ENCODE results near the gene GAMT. TPM values are rescaled to one million over a fixed set of nuclear protein-coding genes. Genes with fewer than 3 reads are reported as not detected.

Gene GAMT
- total RNA-seq, 1 experiment from 2014 or later, result 27.3 TPM

DNA sequence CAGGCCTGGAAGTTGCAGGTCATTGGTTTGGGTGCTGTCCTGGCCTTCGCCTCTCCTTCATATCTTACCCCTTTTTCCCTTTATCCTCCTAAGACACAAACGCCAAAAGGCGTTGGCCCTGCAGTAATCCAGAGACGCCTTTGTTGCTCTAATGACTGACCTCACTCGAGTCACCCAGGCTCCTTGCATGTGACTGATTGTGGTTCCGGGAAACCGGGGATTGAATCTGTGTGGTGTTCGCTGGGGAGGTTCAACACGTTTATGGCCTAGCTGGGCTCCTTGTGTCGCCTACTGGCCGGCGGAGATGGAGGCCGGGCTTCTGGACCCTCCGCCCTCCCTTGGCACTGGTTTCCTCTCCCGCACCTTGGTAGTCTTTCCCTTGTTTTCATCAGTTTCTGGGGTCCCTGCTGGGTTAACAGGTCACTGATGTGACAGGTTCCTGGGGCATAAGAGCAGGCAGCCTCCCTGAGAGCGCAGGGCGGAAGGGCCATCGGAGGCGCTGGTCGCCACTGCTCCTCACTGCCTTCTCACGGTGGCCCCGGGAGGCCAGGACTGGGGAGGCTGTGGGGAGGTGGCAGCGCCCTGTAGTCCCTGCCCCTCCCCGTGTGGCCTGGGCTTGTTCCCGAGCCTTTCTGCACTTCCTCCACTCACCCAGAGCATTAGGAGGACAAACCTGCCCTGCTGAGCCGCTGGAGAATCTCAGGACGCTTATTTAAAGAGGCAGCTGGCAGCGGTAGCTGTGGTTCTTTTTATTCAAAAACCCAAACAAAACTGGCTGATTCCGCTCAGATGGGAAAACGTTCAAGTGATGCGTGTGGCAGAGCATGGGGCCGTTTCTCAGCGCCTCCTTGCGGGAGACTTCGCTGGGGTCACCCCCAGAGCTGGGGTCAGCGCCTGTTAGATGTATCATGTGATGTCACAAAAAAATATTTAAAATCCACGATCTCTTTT lies 35.7 kb downstream of the GAMT start:
- no peaks in the 10 kb centered on the region for H3K36me3 ChIP-seq (ENCODE audit: low read depth)
- H3K9me3 ChIP-seq (ENCODE audit: insufficient read depth, low read depth), result no peaks in the 10 kb centered on the region
- no peak for DNase-seq
- no peaks in the 10 kb centered on the region for H3K9me2 ChIP-seq (ENCODE audit: insufficient read depth)
- H4K20me1 ChIP-seq (ENCODE audit: insufficient read depth), result no peaks in the 10 kb centered on the region
- no peak overlapping the region for H2AFZ ChIP-seq
- intact Hi-C loops (cut with micrococcal nuclease; ENCODE audit: unreplicated experiment), result no loop called here
- H3F3A ChIP-seq (ENCODE audit: insufficient read depth, low read depth), result no peaks in the 10 kb centered on the region
- no peak overlapping the region for H3K4me3 ChIP-seq
- CTCF ChIA-PET, result no interaction called here
- H3K27me3 ChIP-seq (ENCODE audit: insufficient read depth, low read depth), result no peaks in the 10 kb centered on the region
- TF ChIP-seq EZH2 (IDR thresholded peaks at IDR 0.05; ENCODE audit: low read depth) (no peak), CTCF (conservative IDR thresholded peaks at IDR 0.05) (no peak)
- no TSS peak for BruUV-seq (replicated peaks)
- H3K79me2 ChIP-seq (ENCODE audit: low read depth), result no peaks in the 10 kb centered on the region
- H3K4me1 ChIP-seq (replicated peaks; ENCODE audit: insufficient read depth), result no peaks in the 10 kb centered on the region
- POLR2A ChIA-PET (ENCODE audit: unreplicated experiment), result no interaction called here
- no peak overlapping the region for H3K27ac ChIP-seq
- H3K4me2 ChIP-seq, result no peak overlapping the region

GRCh38 chr19:1364070-1364704 lies 37.2 kb downstream of the GAMT start:
- no peak overlapping the region for H3K4me3 ChIP-seq
- no peaks in the 10 kb centered on the region for H4K20me1 ChIP-seq (ENCODE audit: insufficient read depth)
- no peak for DNase-seq
- POLR2A ChIA-PET (ENCODE audit: unreplicated experiment), result no interaction called here
- H3K4me2 ChIP-seq, result no peak overlapping the region
- TF ChIP-seq CTCF (conservative IDR thresholded peaks at IDR 0.05) (0 out of 2 replicates have a peak, but pooled peaks have one; percentile 33), EZH2 (IDR thresholded peaks at IDR 0.05; ENCODE audit: low read depth) (no peak)
- intact Hi-C loops (cut with micrococcal nuclease; ENCODE audit: unreplicated experiment), result no loop called here
- H3K4me1 ChIP-seq (replicated peaks; ENCODE audit: insufficient read depth), result no peaks in the 10 kb centered on the region
- no peaks in the 10 kb centered on the region for H3K79me2 ChIP-seq (ENCODE audit: low read depth)
- H3K36me3 ChIP-seq (ENCODE audit: low read depth), result no peaks in the 10 kb centered on the region
- H3K27me3 ChIP-seq (ENCODE audit: insufficient read depth, low read depth), result no peaks in the 10 kb centered on the region
- H3K27ac ChIP-seq, result no peak overlapping the region
- no TSS peak for BruUV-seq (replicated peaks)
- CTCF ChIA-PET, result no interaction called here
- no peaks in the 10 kb centered on the region for H3K9me3 ChIP-seq (ENCODE audit: insufficient read depth, low read depth)
- H2AFZ ChIP-seq, result no peak overlapping the region
- no peaks in the 10 kb centered on the region for H3F3A ChIP-seq (ENCODE audit: insufficient read depth, low read depth)
- no peaks in the 10 kb centered on the region for H3K9me2 ChIP-seq (ENCODE audit: insufficient read depth)

DNA sequence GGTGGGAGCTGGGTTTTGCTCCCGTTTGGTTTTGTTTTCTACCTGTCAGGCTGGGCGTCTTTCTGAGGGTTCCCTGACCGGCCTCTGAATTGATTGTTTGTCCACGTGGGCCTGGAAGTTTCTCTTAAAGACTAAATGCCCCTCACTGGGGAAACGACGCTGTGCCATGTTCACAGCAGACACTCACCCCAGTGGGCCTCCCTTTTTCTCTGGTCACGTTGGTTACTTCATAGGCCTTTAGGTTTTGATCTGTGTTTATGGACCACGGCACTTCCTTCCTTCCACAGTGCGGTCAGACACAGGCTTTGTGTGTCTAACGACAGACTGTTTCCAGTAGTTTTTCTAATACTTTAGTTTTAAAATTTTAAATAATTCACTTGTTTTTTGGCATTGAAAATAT lies 37.7 kb downstream of the GAMT start:
- Histone ChIP-seq H4K20me1 (ENCODE audit: insufficient read depth) (no peaks in the 10 kb centered on the region), H3K4me2 (no peak overlapping the region), H3K9me3 (ENCODE audit: insufficient read depth, low read depth) (no peaks in the 10 kb centered on the region), H3K4me1 (replicated peaks; ENCODE audit: insufficient read depth) (no peaks in the 10 kb centered on the region), H3K9me2 (ENCODE audit: insufficient read depth) (no peaks in the 10 kb centered on the region), H3F3A (ENCODE audit: insufficient read depth, low read depth) (no peaks in the 10 kb centered on the region), H3K79me2 (ENCODE audit: low read depth) (no peaks in the 10 kb centered on the region), H3K27me3 (ENCODE audit: insufficient read depth, low read depth) (no peaks in the 10 kb centered on the region), H3K36me3 (ENCODE audit: low read depth) (no peaks in the 10 kb centered on the region), H2AFZ (no peak overlapping the region), H3K27ac (no peak overlapping the region), H3K4me3 (no peak overlapping the region)
- DNase-seq, result no peak
- BruUV-seq (replicated peaks), result no TSS peak
- ChIA-PET CTCF (no interaction called here), POLR2A (ENCODE audit: unreplicated experiment) (no interaction called here)
- no peak for TF ChIP-seq CTCF (conservative IDR thresholded peaks at IDR 0.05)
- no peak for TF ChIP-seq EZH2 (IDR thresholded peaks at IDR 0.05; ENCODE audit: low read depth)
- intact Hi-C loops (cut with micrococcal nuclease; ENCODE audit: unreplicated experiment), result no loop called here

Measured in PC-9 (cell line).